ENCODE results near the gene SMAD6.
A peak's percentile ranks its signal among the peaks of the same experiment; 100 is the strongest.

The SMAD6 gene

DNA sequence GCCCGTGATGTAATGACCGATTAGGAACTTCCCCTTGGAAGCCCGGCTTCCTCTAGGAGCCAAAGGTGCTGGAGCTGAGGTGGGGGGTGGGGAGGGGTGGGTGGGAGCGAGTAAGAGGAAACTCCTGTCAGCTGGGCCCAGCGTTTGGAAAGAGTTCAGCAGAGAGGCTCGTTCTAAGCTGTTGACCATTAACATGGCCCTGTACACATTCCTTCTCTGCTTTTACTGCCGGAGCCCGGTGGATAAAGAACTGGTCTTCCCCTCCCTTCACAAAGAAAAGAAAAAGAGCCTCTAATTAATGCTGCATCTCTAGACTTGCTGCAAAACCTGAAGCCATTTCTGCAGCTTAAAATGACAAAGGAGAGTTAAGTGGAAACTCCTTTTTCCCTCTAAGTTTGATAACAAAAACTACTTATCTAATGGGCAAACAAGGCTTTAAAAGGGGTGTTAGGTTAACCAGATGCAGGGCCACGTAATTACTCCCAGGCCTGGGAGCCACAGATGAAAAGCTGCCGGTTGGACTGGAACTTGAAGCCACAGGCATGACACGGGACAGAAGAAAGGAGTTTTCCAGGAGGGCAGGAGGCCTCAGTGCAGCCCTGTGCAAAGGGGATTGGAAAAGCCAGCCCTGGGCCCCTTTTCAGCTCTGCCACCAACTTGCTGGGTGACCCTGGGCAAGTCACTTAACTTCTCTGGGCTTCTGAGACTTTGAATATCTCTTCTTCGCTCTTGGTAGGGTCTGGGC is 71.3 kb downstream of the SMAD6 start:
- Histone ChIP-seq H3K36me3 (ENCODE audit: control insufficient read depth in 1 of 2, insufficient read depth in 2 of 2, low read length in 2 of 2) (no peaks in the 10 kb centered on the region), H3K9me3 (ENCODE audit: control insufficient read depth in 1 of 2, low read length in 2 of 2) (no peaks in the 10 kb centered on the region), H3K27ac (ENCODE audit: low read length) (peak overlapping the region; percentile 39), H3K4me3 (ENCODE audit: low read depth in 1 of 2, low read length in 2 of 2) (no peak overlapping the region), H3K4me1 (ENCODE audit: control insufficient read depth in 1 of 2, insufficient read depth in 2 of 2, low read length in 2 of 2) (peaks cover 23 to 47% of the 10 kb centered on the region in 2 donors), H3K27me3 (ENCODE audit: low read depth, low read length) (no peaks in the 10 kb centered on the region)

DNA sequence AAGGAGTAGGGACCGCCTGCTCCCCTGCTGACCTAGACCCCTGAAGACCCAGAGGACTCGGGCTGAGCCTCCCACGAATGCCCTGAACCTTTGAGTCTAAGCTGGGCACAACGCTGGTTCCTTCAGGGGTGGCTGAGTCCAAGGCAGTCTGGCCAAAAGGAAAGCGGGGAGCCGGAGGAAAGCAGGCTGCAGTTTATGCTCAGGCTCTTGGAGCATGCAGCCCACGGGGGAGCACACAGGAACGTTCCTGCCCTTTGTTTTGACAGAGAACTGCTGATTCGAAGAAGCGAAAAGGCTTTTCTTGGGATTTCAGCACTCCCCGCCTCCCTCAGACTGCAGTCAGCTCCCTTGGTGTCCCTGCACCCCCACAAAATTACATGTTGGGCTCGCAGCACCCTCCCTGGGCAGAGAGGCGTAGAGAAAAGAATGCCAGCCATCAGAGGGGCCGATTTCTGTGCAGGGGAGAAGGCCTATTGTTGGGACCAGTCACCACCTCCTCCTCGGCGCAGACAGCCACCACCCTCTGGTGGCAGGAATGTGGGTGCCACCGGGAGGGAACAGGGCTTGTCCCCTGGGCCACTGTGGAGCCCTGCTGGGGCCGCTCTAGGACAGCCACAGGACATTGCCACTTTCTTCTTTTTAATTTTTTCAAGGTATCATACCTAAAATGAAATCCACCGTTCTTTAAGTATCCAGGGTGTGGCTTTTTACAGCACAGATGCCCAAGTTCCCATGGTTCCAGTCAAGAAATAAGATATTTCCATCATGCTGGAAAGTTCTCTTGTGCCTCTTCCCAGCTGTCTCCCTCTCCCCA is 72.2 kb downstream of the SMAD6 start:
- Histone ChIP-seq H3K4me1 (ENCODE audit: control insufficient read depth in 1 of 2, insufficient read depth in 2 of 2, low read length in 2 of 2) (peaks cover 23 to 47% of the 10 kb centered on the region in 2 donors), H3K9me3 (ENCODE audit: control insufficient read depth in 1 of 2, low read length in 2 of 2) (no peaks in the 10 kb centered on the region), H3K27ac (ENCODE audit: low read length) (peak overlapping the region; percentile 39), H3K27me3 (ENCODE audit: low read depth, low read length) (no peaks in the 10 kb centered on the region), H3K36me3 (ENCODE audit: control insufficient read depth in 1 of 2, insufficient read depth in 2 of 2, low read length in 2 of 2) (no peaks in the 10 kb centered on the region), H3K4me3 (ENCODE audit: low read depth in 1 of 2, low read length in 2 of 2) (no peak overlapping the region)

DNA sequence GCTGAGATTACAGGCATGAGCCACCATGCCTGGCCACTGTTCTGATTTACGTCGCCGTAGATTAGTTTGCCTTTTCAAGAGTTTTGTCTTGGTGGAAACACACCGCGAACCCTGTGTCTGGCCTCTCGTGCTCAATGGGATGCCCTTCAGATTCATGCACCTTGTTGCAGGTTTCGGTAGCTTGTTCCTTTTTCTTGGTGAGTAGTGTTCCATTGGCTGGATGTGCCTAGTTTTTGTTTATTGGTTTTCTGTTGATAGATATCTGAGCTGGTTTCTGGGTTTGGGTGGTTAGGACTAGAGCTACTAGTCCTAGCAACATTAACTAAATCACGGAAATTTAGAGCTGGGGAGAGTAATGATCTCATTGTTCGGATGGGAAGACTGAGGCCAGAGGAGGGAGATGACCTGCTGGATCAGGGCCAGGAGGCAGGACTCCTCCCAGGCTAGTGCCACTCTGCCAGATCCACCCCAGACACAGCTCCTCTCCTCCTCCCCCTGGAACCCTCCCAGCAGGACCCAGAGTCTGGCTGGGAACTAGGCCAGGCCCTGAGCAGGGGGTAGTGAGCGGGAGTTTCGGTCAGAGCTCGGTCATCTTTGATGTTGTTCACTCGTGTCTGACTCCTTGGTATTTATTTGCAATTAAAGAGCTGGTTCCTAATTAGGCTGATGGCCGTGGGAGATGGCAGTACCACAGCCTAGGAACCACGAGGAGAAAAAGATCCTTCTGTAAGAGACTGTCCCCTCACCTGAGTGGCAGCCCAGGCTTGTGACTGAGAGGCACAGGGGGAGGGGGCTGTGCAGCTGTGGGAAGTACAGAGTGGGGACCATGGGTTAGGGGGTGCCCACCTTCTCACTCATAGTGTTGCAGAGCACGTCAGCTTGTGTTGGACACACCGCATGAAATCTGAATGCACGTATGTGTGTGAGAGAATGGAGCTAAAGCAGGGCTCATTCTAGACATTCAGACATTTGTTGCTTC is 73.4 kb downstream of the SMAD6 start:
- Histone ChIP-seq H3K36me3 (ENCODE audit: control insufficient read depth in 1 of 2, insufficient read depth in 2 of 2, low read length in 2 of 2) (no peaks in the 10 kb centered on the region), H3K4me3 (ENCODE audit: low read depth in 1 of 2, low read length in 2 of 2) (no peak overlapping the region), H3K27me3 (ENCODE audit: low read depth, low read length) (no peaks in the 10 kb centered on the region), H3K27ac (ENCODE audit: low read length) (no peak overlapping the region), H3K4me1 (ENCODE audit: control insufficient read depth in 1 of 2, insufficient read depth in 2 of 2, low read length in 2 of 2) (peaks cover 22 to 46% of the 10 kb centered on the region in 2 donors), H3K9me3 (ENCODE audit: control insufficient read depth in 1 of 2, low read length in 2 of 2) (no peaks in the 10 kb centered on the region)

DNA sequence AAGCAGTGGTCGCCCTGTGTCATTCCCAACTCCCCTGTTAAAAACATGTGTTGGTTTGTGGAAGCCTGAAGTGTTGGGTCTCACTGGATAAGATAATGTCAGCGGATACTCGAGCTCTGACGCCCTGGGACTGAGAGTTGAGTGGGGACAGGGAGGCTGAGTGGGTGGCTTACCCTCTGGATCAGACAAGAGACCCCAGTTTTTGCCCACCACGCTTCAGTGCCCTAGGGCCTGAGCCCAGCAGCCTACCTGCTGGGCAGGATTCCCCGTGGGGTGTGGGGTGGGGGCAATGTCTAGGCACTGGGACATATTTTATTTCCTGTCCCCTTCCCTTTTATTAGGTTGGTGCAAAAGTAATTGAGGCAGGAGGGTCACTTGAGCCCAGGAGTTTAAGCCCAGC is 75.0 kb downstream of the SMAD6 start:
- Histone ChIP-seq H3K27me3 (ENCODE audit: low read depth, low read length) (no peaks in the 10 kb centered on the region), H3K9me3 (ENCODE audit: control insufficient read depth in 1 of 2, low read length in 2 of 2) (no peaks in the 10 kb centered on the region), H3K4me3 (ENCODE audit: low read depth in 1 of 2, low read length in 2 of 2) (no peak overlapping the region), H3K27ac (ENCODE audit: low read length) (no peak overlapping the region), H3K36me3 (ENCODE audit: control insufficient read depth in 1 of 2, insufficient read depth in 2 of 2, low read length in 2 of 2) (no peaks in the 10 kb centered on the region), H3K4me1 (ENCODE audit: control insufficient read depth in 1 of 2, insufficient read depth in 2 of 2, low read length in 2 of 2) (peaks cover 16 to 34% of the 10 kb centered on the region in 2 donors)

DNA sequence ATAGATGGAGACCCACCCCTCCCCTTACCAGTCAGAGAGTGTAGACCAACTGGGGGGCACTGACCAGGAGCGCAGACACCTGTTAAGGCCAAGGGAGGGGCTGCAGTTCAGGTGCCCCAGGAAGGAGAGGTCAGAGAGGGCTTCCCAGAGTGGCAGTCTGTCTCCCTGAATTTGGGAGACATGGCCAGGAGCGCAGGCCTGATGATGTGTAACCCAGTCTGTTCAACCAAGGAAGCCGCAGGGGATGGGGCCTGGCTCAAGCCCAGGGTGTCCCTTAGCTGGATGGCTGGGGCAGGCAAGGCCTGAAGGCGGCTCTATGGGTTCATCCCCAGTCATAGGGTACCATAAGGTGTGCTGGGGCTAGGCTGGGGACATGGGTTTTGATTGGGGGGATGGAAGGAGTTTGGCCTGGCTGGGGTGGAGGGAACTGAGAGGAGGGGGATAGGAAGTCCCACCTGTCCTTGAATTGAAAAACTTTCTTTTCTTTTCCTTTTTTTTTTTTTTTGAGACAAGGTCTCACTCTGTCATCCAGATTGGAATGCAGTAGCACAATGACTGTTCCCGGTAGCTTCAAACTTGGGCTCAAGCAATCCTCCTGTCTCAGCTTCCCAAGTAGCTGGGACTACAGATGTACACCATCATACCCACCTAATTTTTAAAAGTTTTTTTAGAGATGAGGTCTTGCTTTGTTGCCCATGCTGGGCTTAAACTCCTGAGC is 75.7 kb downstream of the SMAD6 start:
- H3K27ac ChIP-seq (ENCODE audit: low read length), result no peak overlapping the region
- H3K9me3 ChIP-seq (ENCODE audit: control insufficient read depth in 1 of 2, low read length in 2 of 2), result no peaks in the 10 kb centered on the region
- H3K4me1 ChIP-seq (ENCODE audit: control insufficient read depth in 1 of 2, insufficient read depth in 2 of 2, low read length in 2 of 2), result peaks cover 12 to 38% of the 10 kb centered on the region in 2 donors
- no peak overlapping the region for H3K4me3 ChIP-seq (ENCODE audit: low read depth in 1 of 2, low read length in 2 of 2)
- no peaks in the 10 kb centered on the region for H3K27me3 ChIP-seq (ENCODE audit: low read depth, low read length)
- H3K36me3 ChIP-seq (ENCODE audit: control insufficient read depth in 1 of 2, insufficient read depth in 2 of 2, low read length in 2 of 2), result no peaks in the 10 kb centered on the region

DNA sequence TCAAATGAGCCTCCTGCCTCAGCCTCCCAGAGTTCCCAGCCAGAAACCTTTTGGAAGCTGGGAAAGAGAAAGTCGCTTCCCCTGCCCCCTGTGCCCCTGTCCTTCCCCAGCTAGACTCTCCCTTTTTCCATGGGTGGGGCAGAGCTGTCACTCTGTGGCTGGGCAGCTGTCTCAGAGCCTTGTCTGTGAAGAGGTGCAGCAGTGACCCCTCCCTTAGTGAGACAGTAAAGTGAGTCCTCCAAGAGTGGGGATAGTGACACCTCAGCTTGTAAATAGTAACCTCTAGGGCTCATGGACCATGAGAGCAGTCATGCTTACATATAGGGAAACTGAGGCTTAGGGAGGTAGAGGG is 76.3 kb downstream of the SMAD6 start:
- H3K4me3 ChIP-seq (ENCODE audit: low read depth in 1 of 2, low read length in 2 of 2), result no peak overlapping the region
- no peaks in the 10 kb centered on the region for H3K27me3 ChIP-seq (ENCODE audit: low read depth, low read length)
- no peak overlapping the region for H3K27ac ChIP-seq (ENCODE audit: low read length)
- H3K9me3 ChIP-seq (ENCODE audit: control insufficient read depth in 1 of 2, low read length in 2 of 2), result no peaks in the 10 kb centered on the region
- peaks cover 10 to 39% of the 10 kb centered on the region in 2 donors for H3K4me1 ChIP-seq (ENCODE audit: control insufficient read depth in 1 of 2, insufficient read depth in 2 of 2, low read length in 2 of 2)
- no peaks in the 10 kb centered on the region for H3K36me3 ChIP-seq (ENCODE audit: control insufficient read depth in 1 of 2, insufficient read depth in 2 of 2, low read length in 2 of 2)

DNA sequence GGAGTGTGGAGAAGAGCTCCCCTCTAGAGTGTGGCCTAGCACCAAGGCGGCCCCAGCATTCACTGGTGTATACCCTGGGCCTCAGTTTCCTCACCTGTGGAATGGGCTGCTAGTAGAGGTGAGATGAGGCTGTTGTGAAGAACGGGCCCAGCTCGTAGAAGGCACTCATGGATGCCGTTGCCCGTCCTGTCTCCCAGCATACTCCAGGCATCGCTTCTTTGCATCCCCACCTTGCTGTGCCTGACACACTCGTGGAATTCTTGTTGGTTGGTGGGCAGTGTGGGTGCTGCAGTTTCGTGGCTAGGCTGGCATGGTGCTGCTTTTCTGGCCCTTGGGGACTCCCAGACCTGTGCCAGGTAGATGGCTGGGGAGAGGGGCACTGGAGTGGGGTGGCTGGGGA is 76.7 kb downstream of the SMAD6 start:
- Histone ChIP-seq H3K27ac (ENCODE audit: low read length) (no peak overlapping the region), H3K4me3 (ENCODE audit: low read depth in 1 of 2, low read length in 2 of 2) (no peak overlapping the region), H3K4me1 (ENCODE audit: control insufficient read depth in 1 of 2, insufficient read depth in 2 of 2, low read length in 2 of 2) (peaks cover 5 to 35% of the 10 kb centered on the region in 2 donors), H3K36me3 (ENCODE audit: control insufficient read depth in 1 of 2, insufficient read depth in 2 of 2, low read length in 2 of 2) (no peaks in the 10 kb centered on the region), H3K27me3 (ENCODE audit: low read depth, low read length) (no peaks in the 10 kb centered on the region), H3K9me3 (ENCODE audit: control insufficient read depth in 1 of 2, low read length in 2 of 2) (no peaks in the 10 kb centered on the region)

DNA sequence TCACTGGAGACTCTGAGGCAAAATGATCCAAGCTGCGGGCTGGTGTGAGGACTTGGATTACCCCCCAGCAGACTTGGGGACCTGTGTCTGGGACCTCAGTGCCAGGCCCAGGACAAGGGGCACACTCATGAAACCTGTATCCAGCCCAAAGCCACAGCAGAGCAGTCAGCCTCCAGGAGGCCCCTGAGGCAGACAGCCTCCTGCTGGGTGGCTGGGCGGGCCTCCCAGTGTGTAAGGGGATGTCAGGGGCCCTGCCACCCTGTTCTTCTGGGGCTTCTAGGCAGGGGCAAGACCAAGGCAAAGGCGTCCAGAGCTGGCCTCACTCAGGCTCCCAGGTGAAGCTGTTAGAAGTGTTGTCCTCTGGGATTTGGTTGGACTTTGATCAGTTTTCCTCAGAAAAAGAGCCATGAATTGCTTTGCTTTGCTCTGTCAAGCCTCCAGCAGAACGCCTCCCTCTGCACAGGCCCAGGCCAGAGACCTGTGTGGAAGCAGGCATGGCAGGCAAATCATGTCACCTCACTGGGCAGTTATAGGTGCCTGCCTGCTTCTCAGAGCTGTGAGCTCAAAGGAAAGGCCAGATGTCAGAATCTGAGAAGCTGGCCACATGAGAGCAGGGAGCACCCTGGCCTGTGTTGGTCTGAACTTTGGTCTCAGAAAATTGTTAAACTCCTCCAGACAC is 77.4 kb downstream of the SMAD6 start:
- Histone ChIP-seq H3K27me3 (ENCODE audit: low read depth, low read length) (no peaks in the 10 kb centered on the region), H3K27ac (ENCODE audit: low read length) (peak overlapping the region; percentile 8), H3K9me3 (ENCODE audit: control insufficient read depth in 1 of 2, low read length in 2 of 2) (no peaks in the 10 kb centered on the region), H3K4me3 (ENCODE audit: low read depth in 1 of 2, low read length in 2 of 2) (no peak overlapping the region), H3K36me3 (ENCODE audit: control insufficient read depth in 1 of 2, insufficient read depth in 2 of 2, low read length in 2 of 2) (no peaks in the 10 kb centered on the region), H3K4me1 (ENCODE audit: control insufficient read depth in 1 of 2, insufficient read depth in 2 of 2, low read length in 2 of 2) (peaks cover 0 to 28% of the 10 kb centered on the region in 2 donors)

DNA sequence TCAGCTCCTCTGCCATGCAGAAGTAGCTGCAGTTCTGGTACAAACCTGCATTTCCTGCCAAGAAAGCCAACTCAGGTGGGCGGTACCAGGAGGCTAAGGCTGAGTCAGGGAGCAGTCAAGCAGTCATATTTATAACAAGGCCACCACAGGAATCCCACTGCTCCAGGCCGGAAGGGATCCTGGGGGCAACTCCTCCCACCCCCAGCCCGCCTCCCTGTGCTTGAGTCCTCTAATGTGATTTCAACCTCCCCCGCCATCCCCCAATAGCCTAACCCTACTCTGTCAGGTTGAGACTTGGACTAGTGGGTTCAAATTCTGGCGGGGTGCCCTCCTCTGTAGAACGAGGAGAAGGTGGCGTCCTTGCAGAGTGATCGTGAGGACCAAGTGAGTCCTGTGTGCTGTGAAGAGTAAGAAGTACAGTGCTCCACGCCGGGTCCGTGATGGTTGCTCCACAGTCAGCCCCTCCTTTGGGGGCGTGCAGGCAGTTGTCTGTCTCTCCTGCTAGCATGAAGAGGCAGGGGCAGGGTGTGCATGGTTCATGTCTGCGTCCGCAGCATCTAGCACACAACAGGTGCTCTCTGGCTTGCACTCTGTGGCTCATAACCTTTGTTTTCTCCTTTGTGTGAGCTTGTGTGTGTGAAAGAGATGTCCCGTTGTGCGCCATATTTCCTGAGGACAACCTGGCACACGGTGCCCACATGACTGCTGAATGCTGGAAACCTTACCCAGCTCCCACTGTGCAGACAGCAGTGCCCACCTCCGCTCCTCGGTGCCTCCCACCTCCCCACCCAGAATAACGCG is 78.3 kb downstream of the SMAD6 start:
- Histone ChIP-seq H3K27ac (ENCODE audit: low read length) (no peak overlapping the region), H3K9me3 (ENCODE audit: control insufficient read depth in 1 of 2, low read length in 2 of 2) (no peaks in the 10 kb centered on the region), H3K4me3 (ENCODE audit: low read depth in 1 of 2, low read length in 2 of 2) (no peak overlapping the region), H3K36me3 (ENCODE audit: control insufficient read depth in 1 of 2, insufficient read depth in 2 of 2, low read length in 2 of 2) (no peaks in the 10 kb centered on the region), H3K27me3 (ENCODE audit: low read depth, low read length) (no peaks in the 10 kb centered on the region), H3K4me1 (ENCODE audit: control insufficient read depth in 1 of 2, insufficient read depth in 2 of 2, low read length in 2 of 2) (peaks cover 0 to 23% of the 10 kb centered on the region in 2 donors)
